GM18520 (cell line): ENCODE data around the gene TSC22D1.
"Not testable (repeated sequence)": the region's sequence is repeated elsewhere in the genome, so short reads cannot be mapped to it uniquely, and the experiment has no call there.

Experiments used
- ATAC-seq: cut with Tn5 transposase; IDR thresholded peaks from one replicate; pipeline ENCODE4 v1.9.1; 2021; ENCODE audit not compliant: unreplicated experiment

TSC22D1 gene

DNA sequence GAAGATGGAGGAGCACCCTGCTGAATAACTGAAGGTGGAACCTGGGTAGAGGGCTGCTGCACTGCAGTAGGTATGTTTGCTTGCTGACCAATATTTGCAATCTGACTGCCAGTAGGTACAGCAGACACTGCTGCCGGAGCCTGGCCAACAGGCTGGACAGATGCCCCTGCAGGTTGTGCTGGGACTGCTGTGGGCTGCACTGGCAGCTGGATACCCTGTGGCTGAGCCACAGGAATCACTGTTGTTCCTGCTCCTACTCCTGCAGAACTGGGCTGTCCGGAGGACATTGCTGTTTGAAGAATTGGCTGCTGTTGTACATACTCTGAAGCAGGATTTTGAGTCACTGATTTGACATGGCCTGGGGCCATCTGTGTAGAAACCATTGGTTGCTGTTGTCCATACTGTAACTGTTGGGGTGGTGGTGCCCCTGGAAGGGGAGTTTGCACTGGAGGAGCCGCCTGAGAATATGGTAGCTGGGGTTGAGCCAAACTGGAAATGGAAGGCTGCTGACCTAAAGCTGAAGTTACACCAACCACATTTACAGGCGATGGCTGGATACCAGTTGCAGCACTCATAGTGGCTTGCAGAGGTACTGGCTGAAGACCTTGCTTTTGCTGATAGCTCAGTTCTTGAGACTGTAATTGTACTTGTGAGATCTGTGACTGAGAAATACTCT is 2.2 kb downstream of the TSC22D1 start:
- ATAC-seq: no peak

DNA sequence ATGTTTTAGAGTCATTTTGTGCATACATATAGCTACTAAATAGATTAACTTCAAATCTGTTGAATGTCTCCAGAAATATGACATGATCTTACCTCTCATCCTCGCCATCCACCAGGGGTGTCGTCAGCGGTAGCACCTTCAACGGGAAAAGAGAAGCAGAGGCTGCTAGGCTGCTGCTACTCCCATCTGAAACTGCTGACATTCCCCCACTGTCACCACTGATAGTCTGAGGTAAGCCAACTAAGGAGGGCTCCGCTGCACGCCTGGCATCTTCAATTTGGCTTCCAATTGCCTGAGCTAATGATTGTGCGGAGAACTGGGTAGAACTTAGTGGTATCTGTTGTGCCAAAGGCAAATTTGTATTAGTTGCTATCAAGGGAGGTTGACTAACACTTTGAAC is 3.1 kb downstream of the TSC22D1 start:
- no peak for ATAC-seq

DNA sequence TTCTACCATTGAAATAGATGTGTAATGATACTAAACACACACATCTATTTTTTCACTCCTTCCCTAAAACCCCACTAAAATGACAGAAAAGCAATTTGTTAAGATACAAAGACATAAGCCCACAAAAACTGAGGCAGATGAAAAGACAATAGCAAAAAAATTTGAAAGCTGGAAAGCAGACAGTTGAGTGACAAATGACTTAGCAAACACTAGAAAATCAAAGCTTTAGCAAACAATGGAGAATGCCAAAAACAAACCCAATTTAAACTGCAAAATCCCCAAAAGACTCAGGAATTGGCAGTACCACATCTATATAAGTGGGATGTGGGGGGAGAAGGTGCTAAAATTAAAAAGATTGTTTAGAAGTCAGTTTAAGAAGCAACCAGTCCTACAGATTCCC is 9.5 kb downstream of the TSC22D1 start:
- ATAC-seq: no peak

DNA sequence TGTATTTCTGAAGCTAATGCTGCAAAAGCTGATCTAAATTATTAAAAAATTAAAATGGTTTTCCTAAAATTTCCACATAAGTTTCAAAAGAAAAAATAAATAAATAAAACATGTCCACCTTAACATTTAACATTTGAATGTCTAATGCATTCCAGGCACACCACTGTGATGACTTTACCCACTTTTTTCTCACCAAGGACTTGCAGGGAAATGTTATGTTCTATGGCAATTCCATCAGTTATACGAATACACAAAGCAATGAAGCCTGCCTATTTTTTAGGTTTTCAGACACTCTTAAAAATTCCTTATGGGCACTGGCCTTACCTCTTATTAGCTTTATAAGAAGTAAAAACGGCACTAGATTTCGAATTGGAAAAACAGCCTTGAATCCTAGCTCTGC is 10.2 kb downstream of the TSC22D1 start:
- no peak for ATAC-seq

DNA sequence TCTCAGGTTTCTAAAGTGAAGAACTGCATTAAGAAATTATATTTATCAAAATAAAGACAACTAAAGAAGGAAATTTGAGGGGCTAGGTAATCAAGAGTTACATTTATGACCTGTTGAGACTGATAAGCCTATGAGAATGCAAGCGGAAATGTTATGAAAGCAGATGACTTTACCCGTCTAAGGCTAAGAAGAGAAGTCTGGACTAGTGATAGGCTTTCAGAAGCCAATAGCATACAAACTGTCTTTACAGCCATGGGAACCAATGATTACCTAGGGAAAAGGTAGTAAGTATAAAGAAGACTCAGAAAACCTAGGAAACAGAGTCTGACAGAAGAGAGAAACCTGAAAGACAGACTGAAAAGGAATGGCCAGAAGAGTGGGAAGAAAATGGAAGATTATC is 11.2 kb downstream of the TSC22D1 start:
- no peak for ATAC-seq

DNA sequence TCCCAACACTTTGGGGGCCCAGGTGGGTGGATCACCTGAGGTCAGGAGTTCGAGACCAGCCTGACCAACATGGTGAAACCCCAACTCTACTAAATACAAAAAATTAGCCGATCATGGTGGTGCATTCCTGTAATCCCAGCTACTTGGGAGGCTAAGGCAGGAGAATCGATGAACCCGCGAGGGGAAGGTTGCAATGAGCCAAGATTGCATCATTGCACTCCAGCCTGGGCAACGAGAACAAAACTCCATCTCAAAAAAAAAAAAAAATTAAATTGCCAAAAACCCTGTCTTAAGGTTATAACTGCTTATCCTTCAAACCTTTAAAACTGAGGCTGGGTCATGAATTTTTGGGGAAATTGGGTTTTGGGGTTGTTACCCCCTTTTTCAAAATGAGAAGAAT is 13.3 kb downstream of the TSC22D1 start:
- ATAC-seq: not testable (repeated sequence)

DNA sequence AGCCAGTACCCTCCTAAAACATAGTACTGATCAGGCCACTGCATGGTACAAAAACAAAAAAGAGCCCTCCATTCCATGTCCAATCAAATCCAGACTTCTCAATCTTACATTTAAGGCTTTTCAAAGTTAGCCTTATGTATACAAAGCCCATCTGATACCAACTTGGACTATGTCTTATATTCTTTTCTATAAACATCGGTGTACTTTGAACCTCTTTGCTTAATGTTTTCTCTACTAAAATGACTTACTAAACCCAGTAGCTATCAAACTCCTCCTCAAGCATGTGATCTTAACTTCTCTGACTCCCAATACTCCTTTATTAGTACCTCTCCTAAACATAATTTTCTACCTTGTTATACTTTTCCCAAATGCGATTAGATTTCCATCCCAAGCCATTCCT is 14.8 kb downstream of the TSC22D1 start:
- ATAC-seq: no peak

DNA sequence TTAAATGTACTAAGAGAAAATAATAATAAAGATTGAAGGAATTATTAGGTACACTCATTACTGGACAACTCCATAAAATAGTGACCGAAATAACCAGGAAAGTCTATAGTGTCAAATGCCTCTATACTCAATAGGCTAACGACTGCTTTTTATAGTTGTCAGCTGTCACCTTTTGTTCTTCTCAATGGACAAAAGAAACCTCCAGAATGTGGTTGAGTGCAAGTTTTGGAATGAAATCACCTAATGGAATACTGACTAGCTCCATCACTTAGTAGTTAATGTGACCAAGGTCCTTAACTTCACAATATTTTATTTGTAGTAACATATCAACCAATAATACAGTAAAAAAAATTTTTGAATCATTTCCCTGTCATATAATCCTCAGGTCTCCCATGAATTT is 18.1 kb downstream of the TSC22D1 start:
- ATAC-seq: no peak

DNA sequence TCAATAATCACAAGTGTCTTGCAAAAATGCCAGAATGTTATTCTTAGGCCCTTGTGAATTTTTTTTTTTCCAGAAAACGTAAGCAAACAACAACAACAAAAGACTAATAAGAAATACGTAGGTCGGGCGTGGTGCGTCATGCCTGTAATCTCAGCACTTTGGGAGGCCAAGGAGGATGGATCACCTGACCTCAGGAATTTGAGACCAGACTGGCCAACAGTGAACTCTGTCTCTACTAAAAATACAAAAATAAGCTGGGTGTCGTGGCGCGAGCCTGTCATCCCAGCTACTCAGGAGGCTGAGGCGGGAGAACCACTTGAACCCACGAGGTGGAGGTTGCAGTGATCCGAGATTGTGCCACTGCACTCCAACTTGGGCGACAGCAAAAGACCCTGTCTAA is 20.9 kb downstream of the TSC22D1 start:
- ATAC-seq: no peak

DNA sequence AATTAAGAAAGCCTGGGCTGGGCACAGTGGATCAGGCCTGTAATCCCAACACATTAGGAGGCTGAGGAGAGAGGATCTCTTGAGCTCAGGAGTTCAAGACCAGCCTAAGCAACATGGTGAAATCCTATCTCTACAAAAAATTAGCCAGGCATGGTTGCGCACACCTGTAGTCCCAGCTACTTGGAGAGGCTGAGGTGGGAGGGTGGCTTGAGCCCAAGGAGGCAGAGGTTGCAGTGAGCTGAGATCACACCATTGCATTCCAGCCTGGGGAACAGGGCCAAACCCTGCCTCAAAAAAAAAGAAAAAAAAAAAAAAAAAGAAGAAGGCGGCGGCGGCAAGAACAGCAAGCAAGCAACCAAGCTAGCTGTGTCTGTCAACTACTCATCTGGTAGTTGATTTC is 26.7 kb downstream of the TSC22D1 start:
- no peak for ATAC-seq

DNA sequence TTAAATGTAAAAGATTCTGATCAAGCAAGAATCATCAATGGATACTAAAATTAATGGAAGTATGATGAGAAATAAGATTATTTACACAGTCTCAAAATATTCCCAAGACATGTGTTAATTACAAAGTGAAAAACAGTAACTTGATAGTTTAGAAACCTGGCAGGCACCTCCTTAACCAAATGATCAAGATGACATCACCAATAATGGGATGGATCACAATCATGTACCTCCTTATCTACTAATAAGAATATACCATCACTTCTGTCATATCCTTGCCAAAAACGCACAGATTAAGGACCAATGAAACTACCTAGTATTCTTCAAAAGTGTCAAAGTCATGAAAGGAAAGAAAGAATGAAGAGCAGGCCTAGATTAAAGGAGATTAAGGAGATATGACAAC is 30.0 kb downstream of the TSC22D1 start:
- ATAC-seq: no peak

DNA sequence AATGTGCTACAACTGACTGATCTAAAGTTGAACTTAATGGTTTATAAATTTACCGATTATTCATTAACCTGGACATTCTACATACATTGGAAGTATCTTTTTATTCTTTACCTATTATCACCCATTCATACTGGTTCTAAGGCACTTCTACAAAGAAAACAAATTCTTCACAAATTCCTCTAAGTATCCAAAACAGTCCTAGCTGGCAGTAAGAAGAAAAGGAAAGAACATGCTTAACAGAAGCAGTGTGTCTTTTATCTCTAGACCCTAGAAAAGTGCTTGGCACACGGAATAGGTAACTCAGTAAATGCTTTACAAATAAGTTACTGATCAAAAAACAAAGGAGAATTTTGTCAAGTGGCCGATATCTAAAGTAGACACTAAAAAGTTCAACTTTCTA is 32.8 kb downstream of the TSC22D1 start:
- ATAC-seq: no peak

DNA sequence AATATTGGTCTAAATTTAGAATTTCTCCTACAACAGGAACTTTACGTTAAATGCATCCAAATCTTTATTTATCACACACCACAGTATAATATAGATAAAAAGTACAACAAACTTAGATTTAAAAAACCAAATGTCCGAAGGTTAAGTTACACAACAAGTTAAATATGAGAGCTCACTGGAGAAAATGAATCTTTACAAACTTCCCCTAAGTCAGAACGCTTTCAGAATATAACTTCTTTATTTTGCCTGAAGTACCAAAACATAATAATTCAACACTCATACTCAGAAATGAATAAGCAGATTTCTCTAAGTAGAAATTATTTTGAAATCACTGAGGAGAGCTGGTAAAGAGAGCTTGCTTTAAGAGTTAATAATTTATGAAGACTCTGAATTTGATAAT is 33.8 kb downstream of the TSC22D1 start:
- ATAC-seq: no peak

DNA sequence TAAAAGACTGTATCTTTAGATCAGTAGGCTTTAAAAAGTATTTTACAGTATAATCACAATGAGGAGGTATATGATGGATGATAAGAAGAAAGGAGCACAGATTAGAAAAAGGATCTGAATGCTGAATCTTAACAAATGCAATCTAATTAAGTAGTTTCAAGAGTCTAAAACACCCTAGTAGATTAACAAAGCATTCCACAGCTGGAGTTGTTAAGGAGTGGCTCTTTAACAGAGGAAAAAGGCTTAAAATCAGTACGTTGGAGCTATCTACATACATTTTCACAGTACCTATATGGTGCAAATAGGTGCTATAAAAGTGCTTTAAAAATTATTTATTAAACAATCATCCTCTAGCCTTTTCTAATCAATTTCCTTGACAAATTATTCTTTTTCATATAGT is 34.5 kb downstream of the TSC22D1 start:
- ATAC-seq: no peak

DNA sequence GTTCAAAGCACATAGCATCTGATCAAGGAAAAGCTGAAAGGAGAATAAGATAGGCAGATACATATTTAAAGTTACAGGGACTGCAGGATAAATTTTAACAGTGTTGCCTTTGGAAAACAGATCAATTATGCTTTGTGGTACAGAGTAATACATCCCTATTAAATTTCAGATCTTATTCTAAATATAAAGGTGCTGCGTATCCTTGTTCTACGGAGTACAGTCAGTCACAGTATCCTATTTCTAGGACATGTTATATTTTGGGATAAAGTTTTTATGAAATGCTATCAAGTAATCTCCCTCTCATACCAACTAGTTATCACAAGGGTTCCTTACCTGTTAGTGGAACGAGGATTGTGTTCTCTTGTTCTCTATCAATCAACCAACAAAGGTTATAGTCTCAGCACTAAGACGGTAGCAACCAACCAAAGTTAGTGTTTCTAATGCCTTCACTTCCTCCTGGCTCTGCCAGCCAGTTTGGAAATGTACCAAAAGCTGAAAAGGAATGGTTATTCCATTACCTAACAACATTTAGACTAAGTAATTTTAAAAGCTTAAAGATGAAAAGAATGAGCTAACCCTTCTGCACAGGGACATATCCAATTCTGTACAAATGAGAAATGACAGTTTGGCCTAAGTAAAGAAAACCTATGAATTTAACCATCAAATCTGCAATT is 35.2 kb downstream of the TSC22D1 start:
- ATAC-seq: no peak

DNA sequence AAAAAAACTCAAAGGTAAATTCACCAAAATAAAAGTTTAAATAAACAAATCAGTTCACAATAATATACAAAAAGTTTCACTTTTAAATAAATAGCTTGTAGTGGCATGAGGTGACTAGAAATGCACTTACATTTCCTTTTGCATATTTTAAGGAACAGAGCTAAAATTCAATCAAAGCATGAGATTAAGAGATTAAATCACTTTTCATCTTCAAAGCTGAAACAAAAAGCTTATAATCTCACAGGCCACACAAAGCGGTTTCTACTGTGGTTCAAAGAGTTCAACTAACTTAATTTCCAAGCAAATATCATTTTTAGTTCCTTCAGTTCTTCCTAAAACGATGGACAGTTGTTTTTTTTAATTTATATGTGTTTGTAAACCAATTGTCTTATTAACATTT is 38.9 kb downstream of the TSC22D1 start:
- no peak for ATAC-seq

DNA sequence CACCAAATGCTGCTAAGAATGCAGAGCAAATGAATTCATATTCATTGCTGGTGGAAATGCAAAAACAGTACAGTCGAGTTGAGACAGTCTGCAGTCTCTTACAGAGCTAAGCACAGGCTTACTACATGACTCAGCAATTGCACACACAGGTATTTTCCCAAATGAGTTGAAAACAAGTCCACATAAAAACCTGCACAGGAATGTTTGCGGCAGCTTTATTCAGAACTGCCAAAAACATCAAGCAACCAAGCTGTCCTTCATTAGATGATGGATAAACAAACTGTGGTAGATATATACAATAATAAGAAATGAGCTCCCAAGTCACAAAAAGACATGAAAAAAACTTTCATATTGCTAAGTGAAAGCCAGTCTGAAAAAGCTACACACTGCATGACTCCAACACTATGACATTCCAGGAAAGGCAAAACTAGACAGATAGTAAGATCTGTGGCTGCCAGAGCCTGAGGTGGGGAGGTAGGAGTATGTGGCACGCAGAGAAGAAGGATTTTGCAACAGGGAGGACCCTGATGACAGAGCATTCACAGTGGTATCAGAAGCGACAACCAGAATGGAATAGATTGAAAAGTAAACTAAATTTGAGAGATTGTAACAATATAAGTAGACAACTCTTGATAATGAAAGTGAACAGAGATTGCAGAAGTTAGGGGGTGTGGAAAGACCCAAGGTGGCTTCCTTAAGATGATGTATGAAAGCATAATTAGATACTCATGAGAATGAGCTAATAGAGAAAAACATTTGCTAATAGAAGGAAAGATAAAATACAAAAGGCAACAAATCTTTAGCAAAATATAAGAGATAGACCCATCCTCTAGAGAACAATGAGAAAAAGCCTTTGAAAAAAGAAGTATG is 52.7 kb downstream of the TSC22D1 start:
- peak; percentile 46 for ATAC-seq

DNA sequence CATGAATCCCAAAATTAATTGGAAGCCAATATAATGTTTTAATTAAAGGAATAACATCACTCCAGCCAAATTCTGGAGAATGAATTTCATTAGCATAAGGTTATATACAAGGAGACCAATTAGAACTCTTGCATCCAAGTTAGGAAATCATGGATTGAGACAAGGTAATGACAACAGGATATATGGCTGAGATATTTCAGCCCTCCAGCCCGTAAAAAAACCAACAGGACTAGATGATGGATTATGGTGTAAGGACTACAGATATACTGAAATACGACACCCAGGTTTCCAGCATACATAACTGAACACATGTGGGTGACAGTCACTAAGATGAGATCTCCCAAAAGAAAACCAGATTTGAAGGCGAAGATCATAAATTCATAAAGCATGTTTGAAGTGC is 56.5 kb downstream of the TSC22D1 start:
- ATAC-seq: no peak

DNA sequence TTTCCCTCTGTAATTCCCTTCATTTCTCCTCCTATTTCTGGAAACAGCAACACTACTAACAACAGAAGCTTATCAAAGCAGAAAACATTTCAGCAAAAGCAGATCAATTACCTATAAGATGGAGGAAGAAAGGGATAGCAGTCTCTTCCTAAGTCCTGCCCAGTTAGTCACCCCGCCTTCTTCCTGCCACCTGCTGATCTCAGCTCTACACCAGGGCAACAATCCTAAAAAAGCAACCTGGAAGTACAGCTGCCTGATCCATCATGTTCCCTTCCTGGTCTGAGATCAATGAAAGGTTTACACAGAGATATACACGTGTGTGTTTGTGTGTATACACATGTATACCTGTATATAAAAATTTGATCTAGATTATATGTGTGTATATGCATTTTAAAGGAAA is 59.4 kb downstream of the TSC22D1 start:
- no peak for ATAC-seq

DNA sequence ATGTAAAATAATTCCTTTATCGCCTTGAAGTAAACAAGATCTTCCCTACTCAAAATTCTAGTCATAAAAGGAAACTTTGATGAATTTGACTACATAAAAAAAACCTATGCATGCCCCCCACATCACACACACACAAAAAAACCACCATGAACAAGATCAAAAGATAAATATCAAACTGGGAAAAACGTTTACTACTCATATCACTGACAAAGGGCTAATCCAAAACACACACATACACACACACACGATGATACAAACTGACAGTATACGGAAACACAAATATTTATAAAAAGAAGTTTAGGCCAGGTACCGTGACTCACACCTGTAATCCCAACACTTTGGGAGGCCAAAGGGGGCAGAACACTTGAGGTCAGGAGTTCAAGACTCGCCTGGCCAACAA is 61.9 kb downstream of the TSC22D1 start:
- no peak for ATAC-seq

DNA sequence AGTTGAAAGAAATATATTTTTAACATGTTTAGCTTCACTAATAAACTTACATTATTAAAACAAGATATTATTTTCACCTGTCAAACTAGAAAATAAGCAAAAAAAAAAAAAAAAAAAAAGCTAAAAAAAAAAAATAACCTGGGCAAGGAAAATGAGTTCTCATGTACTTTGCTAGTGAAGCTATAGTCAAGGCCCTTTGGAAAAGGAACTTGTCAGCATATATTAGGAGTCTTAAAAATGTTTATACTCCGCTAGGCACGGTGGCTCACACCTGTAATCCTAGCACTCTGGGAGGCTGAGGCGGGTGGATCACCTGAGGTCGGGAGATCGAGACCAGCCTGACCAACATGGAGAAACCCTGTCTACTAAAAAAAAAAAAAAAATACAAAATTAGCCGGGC is 66.3 kb downstream of the TSC22D1 start:
- ATAC-seq: not testable (repeated sequence)

DNA sequence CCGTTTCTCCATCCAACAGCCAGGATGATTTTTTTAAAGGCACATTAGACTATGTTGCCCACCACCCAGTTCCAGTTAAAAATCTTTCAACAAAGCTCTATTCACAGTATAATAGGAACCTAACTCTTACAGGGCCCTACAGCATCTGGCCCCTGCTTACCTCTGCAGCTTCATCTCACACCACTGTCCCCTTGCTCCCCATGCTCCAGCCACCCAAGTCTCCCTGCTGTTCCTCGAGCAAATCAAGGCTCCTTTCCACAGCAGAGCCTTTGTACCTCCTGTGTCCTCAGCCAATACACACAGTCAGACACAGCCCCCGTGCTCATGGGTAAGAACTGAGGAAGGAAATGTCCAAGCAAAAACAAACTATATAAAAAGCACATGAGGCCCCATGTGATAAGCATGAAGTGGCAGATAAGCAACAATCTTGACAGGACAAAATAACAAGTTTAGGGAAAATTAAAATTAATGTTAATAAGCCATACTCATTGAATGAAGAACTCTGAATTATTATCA is 67.5 kb downstream of the TSC22D1 start:
- ATAC-seq: no peak
